GM12892 (cell line): ENCODE results near the gene LMTK3.
"Not testable (repeated sequence)": the region's sequence is repeated elsewhere in the genome, so short reads cannot be mapped to it uniquely, and the experiment has no call there.

Source experiments
- POLR2A ChIP-seq: IDR thresholded peaks from 2 replicates; pipeline ENCODE4 v1.6.1; 2011; ENCODE audit warnings: low read depth, low read length, control low read depth
- POLR2AphosphoS5 ChIP-seq: IDR thresholded peaks from 2 replicates; pipeline ENCODE4 v1.6.1; 2011; ENCODE audit warnings: low read depth, low read length, control low read depth
- TAF1 ChIP-seq: IDR thresholded peaks from 2 replicates; pipeline ENCODE4 v1.6.1; 2011; ENCODE audit warnings: low read depth, mild to moderate bottlenecking, control low read depth, low read length, borderline replicate concordance

GRCh38 chr19:48486706-48487105, 24.9 kb downstream of the LMTK3 start:
- TF ChIP-seq POLR2AphosphoS5, TAF1, POLR2A: not testable (repeated sequence)
